Measurements from ENCODE around the gene SPRR2B.

GRCh38 chr1:153032073-153032472 is 39.3 kb downstream of the SPRR2B start:
- TF ChIP-seq MAX (IDR thresholded peaks at IDR 0.05; ENCODE audit: low read depth, low read length), result no peak
- TF ChIP-seq MYC (IDR thresholded peaks at IDR 0.05; ENCODE audit: insufficient read depth, insufficient read length, insufficient replicate concordance, low read length, severe bottlenecking), result no peak
- TF ChIP-seq POLR2AphosphoS5 (IDR thresholded peaks at IDR 0.05; ENCODE audit: low read length), result no peak
